Subcutaneous preadipocyte (primary cell): Measurements from ENCODE around the gene ZNF558. TPM values are rescaled to one million over a fixed set of nuclear protein-coding genes. Genes with fewer than 3 reads are reported as not detected.

Source experiments
- small RNA-seq: library from RNA; depleted of rRNA; stranded (forward); fragments of <200 nt; gene quantifications from one replicate; pipeline ENCODE3, GENCODE V24; 2012
- total RNA-seq: library from RNA; depleted of rRNA; stranded (reverse); fragments of >200 nt; gene quantifications from 2 replicates; pipeline ENCODE4 v1.2.3, GENCODE V29; 2012

ZNF558 gene
- 10.7 and 15.4 TPM in 2 replicates for total RNA-seq

GRCh38 chr19:8832132-8833021 lies at the start of gene ZNF558, which contains the start of gene MBD3L1:
Gene ZNF558 (minus strand): TSS chr19:8832304. CDS start chr19:8822659, 9,645 bp downstream.
Gene MBD3L1 (plus strand): TSS chr19:8832377. CDS start chr19:8842679, 10,302 bp downstream.

Small RNA genes within 50 kb of the gene (small RNA-seq; reads per million reads assigned to genes)
- not detected for gene AC012616.1

Other genes starting within 250 kb of the ZNF558 start
- gene ADAMTS10, start 221.6 kb downstream of the ZNF558 start, total RNA-seq = 1.2 and 4.0 TPM in 2 replicates
- gene NFILZ, start 201.7 kb downstream of the ZNF558 start, total RNA-seq = not detected in 2 replicates
- not detected in 2 replicates for gene ACTL9, start 133.5 kb downstream of the ZNF558 start, total RNA-seq
- gene OR2Z1, start 110.7 kb downstream of the ZNF558 start, total RNA-seq = not detected in 2 replicates
- not detected in 2 replicates for gene MBD3L1, start 73 bp upstream of the ZNF558 start, total RNA-seq
- gene MUC16, start 178.1 kb upstream of the ZNF558 start, total RNA-seq = under 0.01 TPM in 1 of 2 replicates, not detected in the other